Peyer's patch (tissue), 4 donors: ENCODE data around the gene TMEM9. TPM values are rescaled to one million over a fixed set of nuclear protein-coding genes. Genes with fewer than 3 reads are reported as not detected.

Experiments used
- DNase-seq, 3 donors: peaks; one replicate each; pipeline ENCODE4 v3.0.0-alpha.2; 2017 to 2019
- H3K27ac ChIP-seq, 4 donors: fragments of 200-600 bp; sonication (generic); one replicate each; pipeline ENCODE4 v1.5.1; 2016 to 2019
- H3K27me3 ChIP-seq, 2 donors: fragments of 200-600 bp; sonication (generic); one replicate each; pipeline ENCODE4 v1.5.1; 2019
- H3K36me3 ChIP-seq, 3 donors: fragments of 200-600 bp; sonication (generic); one replicate each; pipeline ENCODE4 v1.5.1; 2016 to 2019
- H3K4me1 ChIP-seq, 4 donors: fragments of 200-600 bp; sonication (generic); one replicate each; pipeline ENCODE4 v1.5.1; 2016 to 2019
- H3K4me3 ChIP-seq, 4 donors: fragments of 200-600 bp; sonication (generic); 1 replicate in 3 of 4; 2 replicates in 1 of 4; pipeline ENCODE4 v1.5.1; 2016 to 2019; ENCODE audit warnings: mild to moderate bottlenecking in 1 of 4
- H3K9me3 ChIP-seq, 4 donors: fragments of 200-600 bp; sonication (generic); one replicate each; pipeline ENCODE4 v1.5.1; 2016 to 2019; ENCODE audit warnings: mild to moderate bottlenecking in 1 of 4
- POLR2A ChIP-seq, 2 donors: fragments of 450-650 bp; IDR thresholded peaks; one replicate each; pipeline ENCODE4 v1.5.1; 2017; ENCODE audit warnings: antibody characterized with exemption in 2 of 2, mild to moderate bottlenecking in 2 of 2, moderate library complexity in 2 of 2
- total RNA-seq, 4 donors: library from RNA; depleted of rRNA; stranded (reverse); fragments of >200 nt; gene quantifications; one replicate each; pipeline ENCODE4 v1.1.0, GENCODE V29; 2016
- TF ChIP-seq, protein P1 (sequence below), 6 experiments: fragments of 450-650 bp in 4 of 6; fragments of 200-600 bp in 2 of 6; sonication (generic) in 1 of 6; IDR thresholded peaks; one replicate each; pipeline ENCODE4 v1.5.1; 2017 to 2019; ENCODE audit warnings: antibody characterized with exemption in 6 of 6, mild to moderate bottlenecking in 3 of 6, moderate library complexity in 1 of 6

The TMEM9 gene
- total RNA-seq, 4 donors from 2014 or later = 20.6 to 32.3 (median 27.1) TPM

DNA sequence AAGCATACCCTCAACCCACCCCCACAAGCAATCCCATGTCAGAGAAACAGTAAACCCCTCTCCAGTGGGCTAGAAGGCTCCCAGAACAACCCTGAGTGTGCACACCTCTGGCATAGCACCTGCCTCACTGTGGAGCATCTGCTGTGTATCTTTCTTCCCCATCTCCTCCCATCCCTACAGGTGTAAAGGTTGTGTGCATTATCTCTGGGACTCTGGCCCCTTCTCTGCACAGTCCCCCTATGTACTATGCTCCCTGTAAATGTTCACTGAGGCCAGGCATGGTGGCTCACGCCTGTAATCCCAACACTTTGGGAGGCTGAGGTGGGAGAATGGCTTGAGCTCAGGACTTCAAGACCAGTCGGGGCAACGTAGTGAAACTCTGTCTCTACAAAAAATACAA, 41.3 kb downstream of the TMEM9 start:
- H3K4me3 ChIP-seq = no peak overlapping the region
- H3K4me1 ChIP-seq = peaks cover 0 to 6% (median 0%) of the 10 kb centered on the region in 4 donors
- no peak for DNase-seq
- TF ChIP-seq POLR2A (IDR thresholded peaks at IDR 0.05) = no peak
- TF ChIP-seq, protein P1, sequence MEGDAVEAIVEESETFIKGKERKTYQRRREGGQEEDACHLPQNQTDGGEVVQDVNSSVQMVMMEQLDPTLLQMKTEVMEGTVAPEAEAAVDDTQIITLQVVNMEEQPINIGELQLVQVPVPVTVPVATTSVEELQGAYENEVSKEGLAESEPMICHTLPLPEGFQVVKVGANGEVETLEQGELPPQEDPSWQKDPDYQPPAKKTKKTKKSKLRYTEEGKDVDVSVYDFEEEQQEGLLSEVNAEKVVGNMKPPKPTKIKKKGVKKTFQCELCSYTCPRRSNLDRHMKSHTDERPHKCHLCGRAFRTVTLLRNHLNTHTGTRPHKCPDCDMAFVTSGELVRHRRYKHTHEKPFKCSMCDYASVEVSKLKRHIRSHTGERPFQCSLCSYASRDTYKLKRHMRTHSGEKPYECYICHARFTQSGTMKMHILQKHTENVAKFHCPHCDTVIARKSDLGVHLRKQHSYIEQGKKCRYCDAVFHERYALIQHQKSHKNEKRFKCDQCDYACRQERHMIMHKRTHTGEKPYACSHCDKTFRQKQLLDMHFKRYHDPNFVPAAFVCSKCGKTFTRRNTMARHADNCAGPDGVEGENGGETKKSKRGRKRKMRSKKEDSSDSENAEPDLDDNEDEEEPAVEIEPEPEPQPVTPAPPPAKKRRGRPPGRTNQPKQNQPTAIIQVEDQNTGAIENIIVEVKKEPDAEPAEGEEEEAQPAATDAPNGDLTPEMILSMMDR (IDR thresholded peaks at IDR 0.05) = no peak
- H3K27me3 ChIP-seq = no peaks in the 10 kb centered on the region
- no peak overlapping the region for H3K27ac ChIP-seq
- no peaks in the 10 kb centered on the region for H3K36me3 ChIP-seq
- H3K9me3 ChIP-seq = no peaks in the 10 kb centered on the region

DNA sequence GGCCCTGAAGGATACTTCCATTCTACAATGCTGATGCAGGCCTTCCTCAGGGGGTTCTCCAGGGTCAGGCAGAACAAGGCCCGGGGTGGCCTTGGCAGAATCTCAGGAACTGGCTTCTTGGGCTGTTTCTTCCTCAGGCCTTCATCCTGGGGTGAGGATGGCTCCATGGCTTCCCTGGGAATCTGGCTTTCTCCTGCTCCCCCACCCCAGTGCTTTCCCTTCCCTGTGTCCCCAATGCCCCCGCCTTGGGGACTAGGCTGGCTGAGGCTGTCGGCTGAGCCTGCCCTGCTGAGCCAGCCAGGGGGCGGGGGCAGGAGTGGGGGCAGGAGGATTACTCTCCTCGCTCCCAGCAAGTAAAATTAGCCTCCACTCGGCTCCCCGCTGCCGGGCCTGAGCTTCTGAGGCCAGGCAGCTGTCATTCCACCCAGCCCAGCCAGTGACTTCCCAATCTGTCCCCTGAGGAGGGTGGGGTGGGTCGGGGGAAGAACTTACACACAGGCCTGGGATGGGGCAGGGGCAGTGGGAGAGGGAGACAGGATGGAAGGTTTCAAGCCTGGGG, 42.0 kb downstream of the TMEM9 start, which contains the start of gene CACNA1S:
Gene CACNA1S, minus strand, starts transcription at position 254 of the 559 bp plus-strand sequence. Its CDS starts 87 bp downstream, at position 167.
- no peaks in the 10 kb centered on the region for H3K27me3 ChIP-seq
- no peak within 1 kb of the TSS for H3K27ac ChIP-seq
- TF ChIP-seq POLR2A (IDR thresholded peaks at IDR 0.05) = no peak
- TF ChIP-seq, protein P1 (IDR thresholded peaks at IDR 0.05) = no peak
- H3K9me3 ChIP-seq = no peaks in the 10 kb centered on the region
- H3K36me3 ChIP-seq = no peaks in the 10 kb centered on the region
- peaks cover 0 to 6% (median 0%) of the 10 kb centered on the region in 4 donors for H3K4me1 ChIP-seq
- H3K4me3 ChIP-seq = no peak within 1 kb of the TSS
- DNase-seq = no peak

DNA sequence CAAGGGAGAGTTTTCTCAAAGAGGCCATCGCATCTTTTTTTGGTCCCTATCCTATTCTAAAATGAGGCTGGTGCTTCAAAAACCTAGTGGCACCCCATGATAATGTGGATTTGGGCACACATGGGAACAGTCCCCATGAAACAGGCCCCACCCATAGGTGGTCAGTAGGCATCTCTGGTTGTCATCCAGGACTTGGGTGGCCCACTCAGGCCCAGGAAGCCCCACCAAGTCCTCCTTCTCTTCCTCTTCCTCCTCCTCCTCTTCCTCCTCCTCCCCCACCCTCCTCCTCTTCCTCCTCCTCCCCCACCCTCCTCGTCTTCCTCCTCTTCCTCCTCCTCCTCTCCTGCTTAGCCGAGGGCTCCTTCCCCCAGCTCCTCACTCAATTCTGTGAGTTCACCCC, 42.6 kb downstream of the TMEM9 start:
- Histone ChIP-seq H3K36me3 (no peaks in the 10 kb centered on the region), H3K27ac (no peak overlapping the region), H3K9me3 (no peaks in the 10 kb centered on the region), H3K4me1 (peaks cover 0 to 6% (median 0%) of the 10 kb centered on the region in 4 donors), H3K27me3 (no peaks in the 10 kb centered on the region), H3K4me3 (no peak overlapping the region)
- peak in 1 of 3 donors; percentile 4 for DNase-seq
- TF ChIP-seq POLR2A (IDR thresholded peaks at IDR 0.05) = no peak
- TF ChIP-seq, protein P1 (IDR thresholded peaks at IDR 0.05) = no peak

DNA sequence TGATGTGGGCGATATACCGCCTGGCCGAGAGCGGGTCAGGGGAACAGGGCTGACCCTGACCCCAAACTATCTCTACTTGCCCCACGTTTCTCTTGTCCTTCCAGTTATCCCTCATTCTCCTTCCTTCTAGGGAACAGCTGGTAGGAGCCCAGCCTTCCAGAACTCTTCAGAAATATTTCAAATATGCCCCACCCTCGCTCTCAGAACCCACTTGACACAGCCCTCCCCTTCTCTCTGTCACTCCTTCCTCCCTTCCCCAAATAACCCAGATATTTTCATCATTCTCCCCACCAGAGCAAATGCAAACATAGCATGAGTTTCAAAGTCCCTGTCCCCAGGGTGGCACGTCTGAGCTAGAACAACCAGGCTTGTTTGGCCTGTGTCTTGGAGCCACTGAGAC, 43.1 kb downstream of the TMEM9 start:
- TF ChIP-seq POLR2A (IDR thresholded peaks at IDR 0.05) = no peak
- TF ChIP-seq, protein P1 (IDR thresholded peaks at IDR 0.05) = no peak
- H3K9me3 ChIP-seq = no peaks in the 10 kb centered on the region
- DNase-seq = peak in 1 of 3 donors; percentile 8
- no peaks in the 10 kb centered on the region for H3K36me3 ChIP-seq
- H3K4me1 ChIP-seq = peaks cover 0 to 6% (median 0%) of the 10 kb centered on the region in 4 donors
- no peaks in the 10 kb centered on the region for H3K27me3 ChIP-seq
- no peak overlapping the region for H3K27ac ChIP-seq
- no peak overlapping the region for H3K4me3 ChIP-seq

DNA sequence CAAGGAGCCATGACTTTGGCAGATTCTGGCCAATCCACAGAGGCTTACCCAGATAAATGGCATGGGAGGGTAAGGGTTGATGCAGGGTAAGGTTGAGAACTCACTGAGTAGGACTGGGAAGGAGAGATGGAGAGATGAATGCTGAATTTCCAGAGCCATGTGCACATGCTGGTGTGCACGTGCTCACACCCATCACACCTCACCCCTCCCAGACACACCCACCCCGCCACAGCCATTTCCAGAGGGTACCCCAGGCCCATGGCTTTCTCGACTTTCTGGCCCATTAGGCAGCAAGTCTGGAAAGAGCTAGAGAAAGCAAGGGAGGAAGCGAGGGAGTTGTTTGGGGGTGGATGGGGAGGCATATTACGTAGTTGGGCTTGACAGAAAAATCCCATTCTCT, 43.7 kb downstream of the TMEM9 start:
- H3K9me3 ChIP-seq = no peaks in the 10 kb centered on the region
- DNase-seq = peak in 1 of 3 donors; percentile 16
- H3K4me1 ChIP-seq = peaks cover 0 to 6% (median 0%) of the 10 kb centered on the region in 4 donors
- TF ChIP-seq POLR2A (IDR thresholded peaks at IDR 0.05) = no peak
- TF ChIP-seq, protein P1 (IDR thresholded peaks at IDR 0.05) = no peak
- H3K36me3 ChIP-seq = no peaks in the 10 kb centered on the region
- no peak overlapping the region for H3K27ac ChIP-seq
- no peak overlapping the region for H3K4me3 ChIP-seq
- no peaks in the 10 kb centered on the region for H3K27me3 ChIP-seq
